HEK293T (cell line): Measurements from ENCODE around the gene CDRT15.

Experiments used
- CTCF ChIA-PET: fragments of 350-600 bp; formaldehyde crosslinking; extraction: SDS; loops from one replicate; lab custom pipeline; 2021; ENCODE audit warnings: antibody characterized with exemption, inconsistent platforms; lab: Yijun Ruan, JAX
- POLR2A ChIA-PET: fragments of 350-600 bp; formaldehyde crosslinking; extraction: SDS; loops from one replicate; lab custom pipeline; 2020; ENCODE audit warnings: antibody characterized with exemption, inconsistent platforms; lab: Yijun Ruan, JAX
- DNase-seq: peaks from one replicate; pipeline ENCODE4 v3.0.0; 2012; ENCODE audit warnings: mixed read lengths; ENCODE audit errors: extremely low spot score
- ARNT ChIP-seq: fragments of 450-650 bp; IDR thresholded peaks from 2 replicates; pipeline ENCODE4 v1.6.1; 2017; ENCODE audit warnings: mild to moderate bottlenecking
- BHLHE40 ChIP-seq: fragments of 450-650 bp; IDR thresholded peaks from 2 replicates; pipeline ENCODE4 v1.6.1; 2016; ENCODE audit warnings: mild to moderate bottlenecking, moderate library complexity, borderline replicate concordance
- CTBP1 ChIP-seq: fragments of 450-650 bp; IDR thresholded peaks from 2 replicates; pipeline ENCODE4 v1.6.1; 2016; ENCODE audit warnings: borderline replicate concordance
- ELF4 ChIP-seq: fragments of 450-650 bp; IDR thresholded peaks from 2 replicates; pipeline ENCODE4 v1.6.1; 2017; ENCODE audit warnings: antibody characterized with exemption
- FOXA1 ChIP-seq: fragments of 450-650 bp; IDR thresholded peaks from 2 replicates; pipeline ENCODE4 v1.6.1; 2016; ENCODE audit warnings: mild to moderate bottlenecking
- FOXK2 ChIP-seq: fragments of 450-650 bp; IDR thresholded peaks from 2 replicates; pipeline ENCODE4 v1.6.1; 2016; ENCODE audit warnings: mild to moderate bottlenecking
- FOXM1 ChIP-seq: fragments of 450-650 bp; IDR thresholded peaks from 2 replicates; pipeline ENCODE4 v1.6.1; 2017; ENCODE audit warnings: mild to moderate bottlenecking, borderline replicate concordance
- HDGF ChIP-seq: fragments of 450-650 bp; IDR thresholded peaks from 2 replicates; pipeline ENCODE4 v1.6.1; 2017; ENCODE audit warnings: antibody characterized with exemption, borderline replicate concordance
- L3MBTL2 ChIP-seq: fragments of 450-650 bp; conservative IDR thresholded peaks from 2 replicates; pipeline ENCODE4 v1.6.1; 2016; ENCODE audit warnings: mild to moderate bottlenecking
- LEF1 ChIP-seq: fragments of 450-650 bp; IDR thresholded peaks from 2 replicates; pipeline ENCODE4 v1.6.1; 2017; ENCODE audit warnings: mild to moderate bottlenecking, borderline replicate concordance
- NFRKB ChIP-seq: fragments of 450-650 bp; IDR thresholded peaks from 2 replicates; pipeline ENCODE4 v1.6.1; 2016; ENCODE audit warnings: mild to moderate bottlenecking, moderate library complexity
- SP1 ChIP-seq: fragments of 450-650 bp; IDR thresholded peaks from 2 replicates; pipeline ENCODE4 v1.6.1; 2017
- SUZ12 ChIP-seq: fragments of 450-650 bp; IDR thresholded peaks from 2 replicates; pipeline ENCODE4 v1.6.1; 2016; ENCODE audit warnings: mild to moderate bottlenecking
- TARDBP ChIP-seq: fragments of 450-650 bp; IDR thresholded peaks from 2 replicates; pipeline ENCODE4 v1.6.1; 2016
- ZNF384 ChIP-seq: fragments of 450-650 bp; IDR thresholded peaks from 2 replicates; pipeline ENCODE4 v1.6.1; 2016
- TF ChIP-seq, protein P1 (sequence below): fragments of 450-650 bp; IDR thresholded peaks from 2 replicates; pipeline ENCODE4 v1.6.1; 2016

CDRT15 gene

DNA sequence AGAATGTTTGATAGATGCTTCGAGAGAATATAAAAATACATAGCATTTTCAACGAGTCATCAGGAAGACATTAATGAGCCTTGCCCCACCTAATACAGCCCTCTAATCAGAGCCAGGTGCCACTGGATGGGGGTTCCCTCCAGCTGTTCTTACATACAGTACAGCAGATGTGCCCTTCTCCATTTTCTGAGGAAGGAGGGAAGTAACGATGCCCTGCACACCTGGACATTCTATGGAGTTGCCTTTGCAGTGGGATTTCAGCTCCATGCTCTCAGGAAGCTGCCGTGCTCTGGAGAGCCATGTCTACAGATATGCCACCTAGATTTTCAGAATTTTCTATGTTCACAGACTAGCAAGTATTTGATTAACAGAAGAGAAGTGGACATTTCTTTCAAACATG, 36.3 kb downstream of the CDRT15 start:
- CTCF ChIA-PET, result interaction anchor here (0.5 kb wide), 1 partner anchor 538 kb away, joined by 3 read pairs; no protein-coding TSS in a partner anchor

DNA sequence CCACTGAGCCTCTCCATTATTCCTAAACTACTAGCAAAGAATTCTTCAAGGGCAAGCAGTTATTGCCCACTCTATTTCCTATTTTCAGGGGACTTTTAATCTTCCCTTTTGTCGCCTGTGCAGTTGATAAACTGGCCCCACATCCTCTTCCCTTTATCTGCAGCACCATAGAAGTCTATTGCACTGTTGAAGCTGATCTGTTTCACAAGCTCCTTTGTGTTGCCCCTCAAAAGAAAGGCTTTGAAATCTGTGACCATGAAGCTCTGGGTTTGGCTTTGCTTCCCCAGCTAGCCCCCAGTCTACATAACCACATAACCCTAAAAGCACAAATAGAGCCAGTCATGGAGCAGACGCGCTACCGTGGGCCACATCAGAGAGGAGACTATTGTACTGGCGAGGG, 37.1 kb downstream of the CDRT15 start:
- CTCF ChIA-PET, result interaction anchor here (0.6 kb wide), 1 partner anchor 354 kb away, joined by 3 read pairs; no protein-coding TSS in a partner anchor
- TF ChIP-seq ARNT (no peak), BHLHE40 (no peak), FOXK2 (no peak), FOXM1 (no peak), L3MBTL2 (no peak), SUZ12 (no peak), FOXA1 (no peak), ELF4 (no peak), LEF1 (no peak), HDGF (no peak), CTBP1 (no peak), NFRKB (no peak), SP1 (no peak), ZNF384 (no peak), TARDBP (no peak)
- TF ChIP-seq, protein P1, sequence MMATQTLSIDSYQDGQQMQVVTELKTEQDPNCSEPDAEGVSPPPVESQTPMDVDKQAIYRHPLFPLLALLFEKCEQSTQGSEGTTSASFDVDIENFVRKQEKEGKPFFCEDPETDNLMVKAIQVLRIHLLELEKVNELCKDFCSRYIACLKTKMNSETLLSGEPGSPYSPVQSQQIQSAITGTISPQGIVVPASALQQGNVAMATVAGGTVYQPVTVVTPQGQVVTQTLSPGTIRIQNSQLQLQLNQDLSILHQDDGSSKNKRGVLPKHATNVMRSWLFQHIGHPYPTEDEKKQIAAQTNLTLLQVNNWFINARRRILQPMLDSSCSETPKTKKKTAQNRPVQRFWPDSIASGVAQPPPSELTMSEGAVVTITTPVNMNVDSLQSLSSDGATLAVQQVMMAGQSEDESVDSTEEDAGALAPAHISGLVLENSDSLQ, result no peak
- POLR2A ChIA-PET, result no interaction called here
- DNase-seq, result no peak

More for the DNA sequence above, 36.3 kb downstream of the CDRT15 start:
- no peak for DNase-seq
- no peak for TF ChIP-seq FOXM1
- no peak for TF ChIP-seq HDGF
- no peak for TF ChIP-seq NFRKB
- no peak for TF ChIP-seq CTBP1
- no peak for TF ChIP-seq LEF1
- TF ChIP-seq SUZ12, result no peak
- no peak for TF ChIP-seq L3MBTL2
- TF ChIP-seq ARNT, result no peak
- no peak for TF ChIP-seq BHLHE40
- TF ChIP-seq FOXA1, result no peak
- TF ChIP-seq FOXK2, result no peak
- TF ChIP-seq ZNF384, result no peak
- TF ChIP-seq, protein P1, result no peak
- TF ChIP-seq TARDBP, result no peak
- TF ChIP-seq SP1, result no peak
- no peak for TF ChIP-seq ELF4
- POLR2A ChIA-PET, result no interaction called here

DNA sequence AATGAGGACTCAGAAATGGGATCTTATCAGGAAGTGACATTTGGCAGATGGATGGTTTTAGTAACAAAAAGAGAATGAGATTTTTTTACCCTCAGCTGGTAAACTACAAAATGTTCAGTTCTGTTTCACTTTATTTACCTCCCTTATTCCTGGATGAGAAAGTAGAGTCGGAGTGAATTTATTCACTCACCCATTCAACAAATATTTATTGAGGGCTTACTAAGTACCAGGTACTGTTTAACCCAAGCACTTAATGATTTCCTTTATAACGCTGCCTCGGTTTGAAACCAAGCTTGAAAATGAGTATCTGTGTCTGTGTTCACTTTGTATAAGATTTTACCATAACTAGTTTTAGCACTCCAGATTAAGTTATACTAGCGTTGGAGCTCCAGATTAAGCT, 38.1 kb downstream of the CDRT15 start:
- CTCF ChIA-PET, result no interaction called here
- no peak for DNase-seq
- TF ChIP-seq FOXM1 (no peak), BHLHE40 (no peak), NFRKB (no peak), ZNF384 (no peak), LEF1 (no peak), CTBP1 (no peak), L3MBTL2 (no peak), ARNT (no peak), FOXK2 (no peak), FOXA1 (no peak)
- TF ChIP-seq, protein P1, result no peak
- POLR2A ChIA-PET, result no interaction called here

DNA sequence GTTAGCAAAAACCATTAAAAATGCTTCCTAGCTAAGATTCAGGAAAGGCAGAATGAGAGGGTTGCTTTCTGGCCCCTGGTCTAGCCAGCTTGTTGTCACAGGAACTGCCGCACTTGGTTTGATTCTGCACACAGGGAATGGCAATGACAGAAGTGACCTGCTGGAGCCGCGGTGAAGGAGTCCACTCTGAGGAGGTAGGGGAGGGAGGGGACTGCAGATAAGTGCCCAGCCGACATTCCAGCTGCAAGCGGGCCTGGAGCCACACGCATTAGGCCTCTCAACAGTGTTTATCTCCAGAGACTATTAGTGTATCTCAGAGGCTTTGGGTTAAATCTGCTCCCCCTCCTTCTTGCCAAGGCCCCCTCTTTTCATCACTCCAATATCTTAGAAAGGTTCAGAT, 38.6 kb downstream of the CDRT15 start:
- no peak for TF ChIP-seq ELF4
- no peak for TF ChIP-seq FOXK2
- DNase-seq, result no peak
- CTCF ChIA-PET, result no interaction called here
- POLR2A ChIA-PET, result no interaction called here

DNA sequence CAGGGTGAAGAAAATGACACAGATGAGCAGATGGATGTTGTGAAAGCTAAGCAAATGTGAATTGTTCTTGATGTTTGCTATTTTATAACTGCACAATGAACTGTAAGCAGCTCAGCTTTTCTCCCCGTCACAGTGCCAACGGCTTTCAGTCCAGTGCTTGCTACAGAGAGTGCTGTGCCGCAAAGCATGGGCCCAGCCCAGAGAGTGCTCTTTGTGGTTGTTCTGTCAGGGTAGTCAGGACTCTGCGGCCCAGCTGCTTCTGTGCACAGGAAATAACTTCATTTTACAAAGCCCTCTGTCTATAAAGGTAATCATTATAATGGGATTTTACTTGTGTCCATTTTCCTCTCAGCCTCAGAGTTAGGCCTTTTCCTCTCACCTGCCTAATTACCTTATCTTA, 39.1 kb downstream of the CDRT15 start:
- TF ChIP-seq, protein P1, result no peak
- TF ChIP-seq BHLHE40 (no peak), NFRKB (no peak), LEF1 (no peak), FOXK2 (no peak), HDGF (no peak), FOXM1 (no peak), SUZ12 (no peak), CTBP1 (no peak), L3MBTL2 (no peak), ZNF384 (no peak), ARNT (no peak), ELF4 (no peak)
- ChIA-PET CTCF (no interaction called here), POLR2A (no interaction called here)
- DNase-seq, result no peak

GRCh38 chr17:14197057-14197456, 39.6 kb downstream of the CDRT15 start:
- TF ChIP-seq NFRKB, result no peak
- TF ChIP-seq, protein P1, result no peak
- TF ChIP-seq ARNT, result no peak
- TF ChIP-seq L3MBTL2, result no peak
- no peak for TF ChIP-seq LEF1
- no peak for TF ChIP-seq ZNF384
- no peak for TF ChIP-seq SUZ12
- no peak for TF ChIP-seq FOXM1
- TF ChIP-seq CTBP1, result no peak
- TF ChIP-seq TARDBP, result no peak
- TF ChIP-seq BHLHE40, result no peak
- no peak for TF ChIP-seq FOXA1
- TF ChIP-seq HDGF, result no peak
- no peak for TF ChIP-seq SP1
- POLR2A ChIA-PET, result no interaction called here
- CTCF ChIA-PET, result no interaction called here
- DNase-seq, result no peak
